Body of pancreas (tissue), 4 donors: ENCODE measurements around the gene MYLK4. TPM values are rescaled to one million over a fixed set of nuclear protein-coding genes. Genes with fewer than 3 reads are reported as not detected.

ENCODE experiments used
- ATAC-seq: fragments of 150-250 bp; one replicate; pipeline ENCODE4 v1.9.1; 2016
- DNase-seq, 4 donors: peaks; one replicate each; pipeline ENCODE4 v3.0.0-alpha.2; 2019
- H3K27ac ChIP-seq, 4 donors: fragments of 200-600 bp; sonication (generic); 1 replicate in 3 of 4; 2 replicates in 1 of 4; pipeline versions ENCODE4 v1.5.1 to v1.6.1; 2016 to 2019; ENCODE audit warnings: mild to moderate bottlenecking in 1 of 4, mixed read lengths in 1 of 4, moderate library complexity in 1 of 4
- H3K27me3 ChIP-seq, 2 donors: fragments of 200-600 bp; sonication (generic); one replicate each; pipeline ENCODE4 v1.6.0; 2016; ENCODE audit warnings: mild to moderate bottlenecking in 1 of 2
- H3K36me3 ChIP-seq, 2 donors: fragments of 200-600 bp; sonication (generic); replicated peaks in 1 of 2; 2 replicates each; pipeline ENCODE4 v1.5.1; 2016; ENCODE audit warnings: low read depth in 2 of 2; ENCODE audit not compliant: insufficient read depth in 1 of 2
- H3K4me1 ChIP-seq: fragments of 200-600 bp; sonication (generic); one replicate; pipeline ENCODE4 v1.6.0; 2016
- H3K4me3 ChIP-seq, 2 donors: fragments of 200-600 bp; sonication (generic); 1 replicate in 1 of 2; 2 replicates in 1 of 2; pipeline ENCODE4 v1.5.1; 2016 to 2019
- H3K9me3 ChIP-seq, 3 donors: fragments of 200-600 bp; sonication (generic); 1 replicate in 2 of 3; 2 replicates in 1 of 3; pipeline ENCODE4 v1.5.1; 2016
- CTCF ChIP-seq, 7 experiments: fragments of 450-650 bp in 4 of 7; fragments of 200-600 bp in 3 of 7; sonication (generic) in 3 of 7; IDR thresholded peaks; one replicate each; pipeline ENCODE4 v1.5.1; 2016 to 2019; ENCODE audit warnings: antibody characterized with exemption in 7 of 7
- POLR2A ChIP-seq, 3 donors: fragments of 450-650 bp; IDR thresholded peaks; one replicate each; pipeline ENCODE4 v1.6.1; 2016; ENCODE audit warnings: antibody characterized with exemption in 3 of 3, mild to moderate bottlenecking in 2 of 3
- WGBS, 2 donors: methylation state at CpG; one replicate each; pipeline ENCODE4 v1.1.5; 2017; 5-methylcytosine and 5-hydroxymethylcytosine counted together
- intact Hi-C: fragments of 100-400 bp; cut with DNase I; formaldehyde crosslinking; loops from one replicate; pipeline ENCODE4 v1.15.1; 2023
- total RNA-seq, 2 donors: library from RNA; depleted of rRNA; stranded (reverse); fragments of >200 nt; gene quantifications; one replicate each; pipeline ENCODE4 v1.1.0, GENCODE V29; 2016

MYLK4 gene
- total RNA-seq, 2 donors from 2014 or later = 0.26 to 0.33 TPM

DNA sequence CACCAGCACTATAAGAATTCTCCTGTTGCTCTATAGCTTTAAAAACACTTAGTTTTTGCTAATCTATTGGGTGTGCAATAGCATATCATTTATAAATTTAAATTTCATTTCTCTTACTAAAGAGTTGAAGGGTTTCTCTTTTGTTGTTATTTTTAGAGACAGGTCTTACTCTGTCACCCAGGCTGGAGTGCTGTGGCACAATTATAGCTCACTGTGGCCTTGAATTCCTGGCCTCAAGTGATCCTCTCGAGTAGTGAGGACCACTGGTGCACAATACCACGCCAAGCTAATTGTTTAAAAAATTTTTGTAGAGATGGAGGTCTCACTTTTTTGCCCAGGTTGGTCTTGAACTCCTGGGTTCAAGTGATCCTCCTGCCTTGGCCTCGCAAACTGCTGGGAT is 8.3 kb upstream of the MYLK4 start:
- no peak for DNase-seq
- ATAC-seq = no peak
- TF ChIP-seq POLR2A (IDR thresholded peaks at IDR 0.05) = no peak
- no peak for TF ChIP-seq CTCF (IDR thresholded peaks at IDR 0.05)
- intact Hi-C loops = no loop called here
- 72 to 78% methylated on average over 3 of the region's 3 CpGs for WGBS, 2 donors
- Histone ChIP-seq H3K4me1 (peaks cover 1% of the 10 kb centered on the region), H3K36me3 (no peaks in the 10 kb centered on the region), H3K27me3 (no peaks in the 10 kb centered on the region), H3K9me3 (no peaks in the 10 kb centered on the region), H3K27ac (no peak overlapping the region), H3K4me3 (no peak overlapping the region)

DNA sequence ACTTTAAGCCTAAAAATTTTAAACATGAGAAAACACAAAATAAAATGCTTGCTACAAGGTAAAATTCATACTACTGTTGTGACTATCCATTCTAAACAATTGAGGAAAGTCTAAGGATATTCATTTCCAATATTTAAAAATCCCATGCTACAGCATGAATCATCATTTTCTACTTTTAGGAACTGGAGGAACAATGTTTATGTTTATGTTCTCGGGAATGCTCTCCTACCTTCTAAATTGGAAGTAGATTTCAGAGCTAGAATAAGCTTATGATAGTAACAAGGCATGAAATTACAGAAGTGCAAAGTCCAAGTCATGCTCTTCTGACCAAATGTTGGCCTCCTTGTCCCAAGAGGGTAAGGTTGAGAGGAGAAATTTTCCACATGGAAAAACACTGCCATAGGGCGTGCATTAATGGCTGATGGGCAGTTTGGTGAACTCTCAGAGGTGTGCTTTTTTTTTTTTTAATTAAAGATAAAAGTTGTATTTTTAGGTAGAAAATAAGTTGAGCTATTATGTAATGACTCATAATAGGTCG is 6.0 kb upstream of the MYLK4 start:
- Histone ChIP-seq H3K36me3 (no peaks in the 10 kb centered on the region), H3K4me1 (no peaks in the 10 kb centered on the region), H3K27me3 (no peaks in the 10 kb centered on the region), H3K27ac (no peak overlapping the region), H3K4me3 (no peak overlapping the region), H3K9me3 (no peaks in the 10 kb centered on the region)
- DNase-seq (no peak), ATAC-seq (no peak)
- TF ChIP-seq CTCF (IDR thresholded peaks at IDR 0.05) (no peak), POLR2A (IDR thresholded peaks at IDR 0.05) (no peak)
- WGBS, 2 donors = 75 to 79% methylated on average over 3 of the region's 3 CpGs
- intact Hi-C loops = no loop called here

DNA sequence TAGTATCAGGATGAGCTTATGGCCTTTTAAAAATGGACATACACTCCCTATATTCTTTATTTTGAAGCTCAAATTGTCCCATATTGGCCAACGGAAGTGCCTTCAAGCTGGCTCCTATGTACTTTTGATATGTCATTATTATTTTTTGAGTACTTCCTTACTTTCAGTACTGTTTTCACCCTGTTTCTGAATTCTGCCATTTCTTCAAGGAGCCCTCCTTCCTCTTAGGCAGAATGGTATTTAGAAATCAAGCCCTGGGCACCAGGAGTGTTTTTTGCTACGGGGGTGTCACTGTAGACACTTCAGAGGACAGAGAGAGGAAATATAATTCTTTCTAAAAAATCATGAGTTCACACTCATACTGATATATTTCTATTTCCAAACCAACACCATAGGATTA is 5.5 kb upstream of the MYLK4 start:
- no peak overlapping the region for H3K4me3 ChIP-seq
- no peaks in the 10 kb centered on the region for H3K36me3 ChIP-seq
- no peaks in the 10 kb centered on the region for H3K27me3 ChIP-seq
- ATAC-seq (no peak), DNase-seq (no peak)
- WGBS, 2 donors = 75 to 84% methylated on average over 2 of the region's 2 CpGs
- H3K27ac ChIP-seq = no peak overlapping the region
- H3K4me1 ChIP-seq = no peaks in the 10 kb centered on the region
- no peaks in the 10 kb centered on the region for H3K9me3 ChIP-seq
- TF ChIP-seq CTCF (IDR thresholded peaks at IDR 0.05) (no peak), POLR2A (IDR thresholded peaks at IDR 0.05) (no peak)
- intact Hi-C loops = no loop called here

- Histone ChIP-seq H3K9me3 (no peaks in the 10 kb centered on the region), H3K27me3 (no peaks in the 10 kb centered on the region), H3K4me3 (no peak overlapping the region), H3K27ac (no peak overlapping the region), H3K4me1 (no peaks in the 10 kb centered on the region), H3K36me3 (no peaks in the 10 kb centered on the region)
- no peak for DNase-seq
- intact Hi-C loops = no loop called here
- no peak for ATAC-seq
- TF ChIP-seq CTCF (IDR thresholded peaks at IDR 0.05) (no peak), POLR2A (IDR thresholded peaks at IDR 0.05) (no peak)
- WGBS, 2 donors = 63 to 73% methylated on average over 3 of the region's 3 CpGs
These were observed 4.7 kb upstream of the MYLK4 start for GRCh38 chr6:2755456-2755855.

DNA sequence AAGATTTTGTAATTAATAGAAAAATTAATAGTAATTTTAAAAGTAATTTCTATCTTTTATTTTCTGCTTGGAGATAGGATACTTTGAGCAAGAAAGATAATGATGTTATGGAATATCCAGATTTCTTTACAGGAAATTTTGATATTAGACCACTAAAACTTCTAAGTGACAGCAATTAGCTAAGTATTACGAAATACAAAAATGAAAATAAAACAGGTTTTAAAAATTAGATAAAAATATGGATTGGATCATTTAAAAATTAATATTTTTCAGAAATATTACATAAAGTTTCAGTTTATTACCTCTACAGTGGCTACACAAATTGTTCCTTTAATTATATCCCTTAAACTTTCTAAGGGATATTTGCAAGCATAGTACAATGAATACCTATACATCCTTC is 4.2 kb upstream of the MYLK4 start:
- Histone ChIP-seq H3K9me3 (no peaks in the 10 kb centered on the region), H3K27ac (no peak overlapping the region), H3K27me3 (no peaks in the 10 kb centered on the region), H3K4me3 (no peak overlapping the region), H3K4me1 (peaks cover under 1% of the 10 kb centered on the region), H3K36me3 (no peaks in the 10 kb centered on the region)
- TF ChIP-seq CTCF (IDR thresholded peaks at IDR 0.05) = no peak
- ATAC-seq (no peak), DNase-seq (no peak)
- 89 to 95% methylated on average over 1 of the region's 1 CpG for WGBS, 2 donors
- intact Hi-C loops = no loop called here
